Ecto neural progenitor cell (in vitro differentiated cells): ENCODE data around the gene LCOR.

Experiments
- DNase-seq: peaks from one replicate; pipeline ENCODE4 v3.0.0-alpha.2; 2018; ENCODE audit warnings: low spot score

The LCOR gene

GRCh38 chr10:97012470-97012869, 180.4 kb downstream of the LCOR start:
- DNase-seq, result no peak

DNA sequence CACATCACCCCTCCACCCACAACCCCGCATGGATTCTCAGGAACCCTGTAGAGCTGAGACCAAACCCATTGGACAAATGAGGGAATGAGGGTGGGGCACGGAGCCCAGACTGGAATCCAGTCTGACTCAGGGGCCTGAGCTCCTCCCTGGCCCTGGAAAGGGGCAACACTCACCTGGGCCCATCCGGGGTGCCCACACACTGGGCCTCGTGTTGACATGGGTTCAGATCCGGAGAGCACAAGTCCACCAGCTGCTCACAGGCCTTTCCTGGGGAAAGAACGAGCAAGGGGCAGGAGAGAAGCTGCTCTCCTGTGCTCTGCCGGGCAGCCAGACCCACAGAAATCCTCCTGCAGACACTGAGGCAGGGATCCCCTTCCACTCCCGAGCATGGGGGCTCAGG, 181.5 kb downstream of the LCOR start:
- no peak for DNase-seq

GRCh38 chr10:97013983-97014382, 181.9 kb downstream of the LCOR start:
- no peak for DNase-seq

- DNase-seq, result no peak
Observed at GRCh38 chr10:97015240-97015639, 183.1 kb downstream of the LCOR start.

DNA sequence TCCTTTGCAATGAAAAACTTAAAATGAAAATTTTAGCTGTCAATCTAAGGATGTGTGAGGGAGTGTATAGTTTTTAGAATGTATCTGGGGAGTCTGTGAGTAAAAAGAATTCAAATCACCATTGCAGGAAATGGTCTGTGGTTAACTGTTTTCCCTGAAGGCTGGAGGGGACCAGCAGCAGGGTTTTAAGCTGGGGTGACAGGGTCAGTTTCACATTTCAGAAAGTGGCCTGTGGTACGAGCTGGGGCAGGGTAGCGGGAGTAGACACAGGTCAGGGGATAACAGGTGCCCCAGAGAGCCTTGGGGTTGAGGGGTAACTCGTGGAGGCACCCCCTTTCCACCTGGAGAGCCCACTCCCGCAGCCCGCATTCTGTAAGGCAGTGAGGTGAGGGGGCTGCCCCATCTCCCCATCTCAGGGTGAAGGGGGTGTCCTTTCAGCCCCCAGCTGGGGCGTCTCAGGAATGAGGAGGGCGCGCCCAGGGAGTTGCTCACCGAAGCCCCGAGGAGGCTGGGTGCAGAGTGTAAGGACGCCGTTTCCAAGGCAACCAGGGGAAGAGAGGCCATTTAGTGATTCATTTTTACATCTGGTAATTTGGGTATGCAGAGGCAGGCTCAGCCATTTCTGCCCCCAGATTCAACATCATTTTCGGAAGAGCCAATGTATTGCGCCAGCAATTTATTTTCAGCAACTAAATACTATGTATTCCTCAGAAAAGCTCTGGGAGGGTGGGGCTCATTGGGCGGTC, 184.8 kb downstream of the LCOR start:
- DNase-seq, result no peak

GRCh38 chr10:97017474-97017903, 185.4 kb downstream of the LCOR start:
- DNase-seq, result no peak

- no peak for DNase-seq
Observed at GRCh38 chr10:97018251-97019212, 186.4 kb downstream of the LCOR start.

- DNase-seq, result no peak
Observed at GRCh38 chr10:97019213-97019844, 187.2 kb downstream of the LCOR start.

- peak; percentile 75 for DNase-seq
Observed at GRCh38 chr10:97020452-97021400, 188.6 kb downstream of the LCOR start.

- no peak for DNase-seq
Observed at GRCh38 chr10:97022616-97023015, 190.5 kb downstream of the LCOR start.

GRCh38 chr10:97023401-97024167, 191.5 kb downstream of the LCOR start:
- no peak for DNase-seq

GRCh38 chr10:97024168-97025073, 192.3 kb downstream of the LCOR start:
- no peak for DNase-seq

- peak; percentile 76 for DNase-seq
Observed at GRCh38 chr10:97025613-97026242, 193.6 kb downstream of the LCOR start.

DNA sequence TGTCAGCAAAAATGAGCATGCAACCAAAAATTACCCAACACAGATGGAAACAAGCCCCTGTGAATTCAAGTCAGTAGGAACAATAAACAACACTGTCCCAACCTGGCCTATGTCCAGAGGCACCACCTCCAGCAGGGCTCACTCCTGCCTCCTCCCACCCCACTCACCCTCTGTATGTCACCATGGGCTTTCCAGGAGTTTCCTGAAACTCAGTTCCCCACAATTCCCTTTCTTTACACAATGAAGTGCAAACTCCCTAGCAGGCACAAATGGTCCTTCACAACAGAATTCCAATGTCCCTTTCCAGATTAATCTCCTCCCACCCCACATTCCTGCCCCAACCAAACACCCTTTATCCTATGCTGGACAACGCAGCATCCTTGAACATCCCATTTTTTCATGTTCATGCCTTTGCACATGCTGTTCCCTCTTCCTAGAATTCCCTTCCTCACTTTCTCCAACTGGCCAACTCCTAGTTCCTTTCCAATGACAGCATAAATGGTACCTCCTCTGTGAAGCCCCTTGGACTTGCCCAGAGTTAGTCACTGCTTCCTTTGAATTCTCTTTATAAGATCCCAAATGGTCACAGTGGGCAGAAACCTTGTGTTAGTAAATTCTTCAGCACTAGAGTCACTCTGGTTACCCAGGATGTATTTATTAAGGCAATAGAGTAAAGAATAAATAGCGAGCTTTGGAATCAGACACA, 196.2 kb downstream of the LCOR start:
- DNase-seq, result peak; percentile 12

DNA sequence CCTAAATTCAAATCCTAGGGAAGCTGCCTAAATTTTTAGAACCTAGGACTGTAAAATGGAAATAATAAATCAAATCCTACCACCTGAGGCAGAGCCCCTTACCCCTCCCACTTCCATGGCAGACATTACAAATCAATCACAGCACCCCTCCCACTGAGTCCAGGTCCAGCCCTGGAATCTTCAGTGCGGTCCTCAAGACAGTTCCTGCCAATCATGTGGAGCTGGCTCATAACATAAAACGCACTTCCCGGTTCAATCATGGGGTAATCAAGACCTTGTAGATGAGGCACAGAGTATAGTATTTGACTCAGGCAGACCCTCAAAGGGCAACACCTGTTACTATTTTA, 196.7 kb downstream of the LCOR start:
- no peak for DNase-seq

DNA sequence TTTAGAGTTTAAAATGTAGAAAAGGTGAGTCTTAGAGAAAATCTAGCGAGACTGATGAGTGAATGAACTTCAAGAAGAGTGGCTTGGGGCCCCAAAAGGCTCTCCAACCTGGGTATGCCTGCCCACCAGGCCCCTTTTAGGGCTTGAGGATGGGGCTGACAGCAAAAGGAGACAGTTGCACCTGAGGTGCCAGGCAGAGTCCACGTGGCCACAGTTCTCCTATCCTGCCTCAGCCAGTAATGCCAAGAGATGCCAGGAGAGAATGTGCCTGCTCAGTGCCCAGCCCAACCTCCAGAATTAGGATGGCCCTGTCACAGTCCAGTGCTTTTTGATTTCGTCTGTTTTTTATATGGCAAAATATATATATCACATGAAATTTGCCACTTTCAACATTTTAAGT, 197.2 kb downstream of the LCOR start:
- DNase-seq, result peak; percentile 20

DNA sequence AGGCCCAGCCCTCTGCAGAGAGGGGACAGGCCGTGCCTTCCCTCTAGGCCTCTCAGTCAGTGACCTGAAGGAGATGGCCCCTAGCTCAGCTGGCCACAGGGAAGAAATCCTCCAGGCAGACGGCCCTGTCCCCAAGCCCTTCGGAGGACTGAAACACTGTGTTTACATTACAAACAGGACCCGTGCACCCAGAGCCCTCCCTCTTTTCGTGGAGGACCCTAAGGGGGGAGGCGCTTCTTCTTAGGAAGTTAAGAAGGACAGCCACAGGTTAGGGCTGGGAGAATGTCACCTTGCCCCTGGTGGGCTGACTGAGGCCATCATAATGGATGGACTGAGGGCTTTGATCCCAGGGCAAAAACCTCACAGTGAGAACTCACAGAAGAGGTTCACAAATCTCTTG, 198.8 kb downstream of the LCOR start:
- DNase-seq, result no peak

DNA sequence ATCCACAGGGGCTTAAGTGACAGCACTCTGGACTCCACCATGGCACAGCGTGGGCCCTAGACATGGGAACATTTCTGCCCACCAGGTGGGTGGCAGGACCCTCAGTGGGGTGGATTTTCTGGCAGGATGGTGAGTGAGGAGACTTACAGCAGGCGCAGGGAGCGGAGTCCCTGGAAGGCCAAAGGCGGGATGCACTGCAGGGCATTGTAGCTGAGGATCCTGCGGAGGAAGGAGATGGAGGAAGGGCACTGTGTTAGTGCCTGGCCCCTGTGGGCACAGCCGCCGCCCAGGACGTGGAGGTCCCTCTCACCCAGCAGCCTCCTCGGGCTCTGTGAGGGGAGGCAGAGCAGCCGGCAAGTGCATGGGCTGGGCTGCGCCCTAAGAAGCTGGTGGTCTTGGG, 199.4 kb downstream of the LCOR start:
- DNase-seq, result no peak

DNA sequence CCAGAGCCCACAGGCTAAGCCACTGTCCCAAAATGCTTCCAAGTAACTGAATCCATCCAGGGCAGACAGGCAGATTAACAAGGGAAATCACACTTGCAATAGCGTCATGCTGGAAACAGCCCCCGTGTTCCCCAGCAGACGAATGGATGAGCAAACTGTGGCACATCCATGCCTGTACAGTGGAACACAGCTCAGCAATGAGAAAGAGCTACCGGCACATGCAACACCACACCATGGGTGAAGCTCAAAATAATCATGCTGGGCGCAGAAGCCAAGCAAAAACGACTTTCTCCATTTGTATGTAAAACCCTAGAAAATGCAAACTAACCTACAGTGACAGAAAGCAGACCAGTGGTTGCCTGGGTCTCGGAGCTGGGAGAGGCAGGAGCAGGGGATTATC, 200.5 kb downstream of the LCOR start:
- no peak for DNase-seq
